MM.1S (cell line): Measurements from ENCODE around the gene CALML3.

Experiments used
- DNase-seq: peaks from one replicate; pipeline ENCODE4 v3.0.0-alpha.2; 2015
- H2AFZ ChIP-seq: fragments of 300-600 bp; sonication (generic); 2 replicates; pipeline ENCODE4 v1.6.0; 2016; ENCODE audit warnings: antibody characterized with exemption, low read length
- H3F3A ChIP-seq: fragments of 300-600 bp; sonication (generic); 2 replicates; pipeline ENCODE4 v1.6.1; 2016; ENCODE audit warnings: mild to moderate bottlenecking, antibody characterized with exemption, low read length, moderate library complexity, mixed read lengths; ENCODE audit not compliant: insufficient read depth
- H3K27ac ChIP-seq: fragments of 300-600 bp; sonication (generic); 2 replicates; pipeline ENCODE4 v1.5.1; 2016; ENCODE audit warnings: mild to moderate bottlenecking, low read length
- H3K27me3 ChIP-seq: fragments of 300-600 bp; sonication (generic); replicated peaks from 2 replicates; pipeline ENCODE4 v1.6.0; 2016; ENCODE audit warnings: low read length; ENCODE audit not compliant: insufficient read depth
- H3K36me3 ChIP-seq: fragments of 300-600 bp; sonication (generic); replicated peaks from 2 replicates; pipeline ENCODE4 v1.6.1; 2016; ENCODE audit warnings: mild to moderate bottlenecking, low read length, mixed read lengths; ENCODE audit not compliant: insufficient read depth
- H3K4me1 ChIP-seq: fragments of 300-600 bp; sonication (generic); 2 replicates; pipeline ENCODE4 v1.6.1; 2016; ENCODE audit warnings: low read length, mixed read lengths
- H3K4me2 ChIP-seq: fragments of 300-600 bp; sonication (generic); 2 replicates; pipeline ENCODE4 v1.6.0; 2016; ENCODE audit warnings: low read depth, low read length
- H3K4me3 ChIP-seq: fragments of 300-600 bp; sonication (generic); 2 replicates; pipeline ENCODE4 v1.5.1; 2016; ENCODE audit warnings: low read length, mixed read lengths
- H3K79me2 ChIP-seq: fragments of 300-600 bp; sonication (generic); 2 replicates; pipeline ENCODE4 v1.6.1; 2016; ENCODE audit warnings: mixed run types, low read length, mixed read lengths
- H3K9ac ChIP-seq: fragments of 300-600 bp; sonication (generic); 2 replicates; pipeline ENCODE4 v1.6.1; 2016; ENCODE audit warnings: low read length, mixed read lengths
- H3K9me2 ChIP-seq: fragments of 300-600 bp; sonication (generic); replicated peaks from 2 replicates; pipeline ENCODE4 v1.6.1; 2016; ENCODE audit warnings: mild to moderate bottlenecking, low read length, mixed read lengths; ENCODE audit not compliant: insufficient read depth
- H3K9me3 ChIP-seq: fragments of 300-600 bp; sonication (generic); replicated peaks from 2 replicates; pipeline ENCODE4 v1.6.1; 2016; ENCODE audit warnings: mild to moderate bottlenecking, low read length, mixed read lengths; ENCODE audit not compliant: insufficient read depth
- H4K20me1 ChIP-seq: fragments of 300-600 bp; sonication (generic); 2 replicates; pipeline ENCODE4 v1.6.1; 2016; ENCODE audit warnings: mild to moderate bottlenecking, low read length, moderate library complexity, mixed read lengths; ENCODE audit not compliant: insufficient read depth
- CTCF ChIP-seq: fragments of 300-600 bp; sonication (generic); IDR thresholded peaks from 2 replicates; pipeline ENCODE4 v1.5.1; 2016; ENCODE audit warnings: antibody characterized with exemption, low read length, mixed read lengths
- EZH2 ChIP-seq: fragments of 300-600 bp; sonication (generic); optimal IDR thresholded peaks from 2 replicates; pipeline ENCODE3; 2017; ENCODE audit warnings: low read depth, mild to moderate bottlenecking, antibody characterized with exemption, low read length, mixed read lengths
- EZH2phosphoT487 ChIP-seq: fragments of 300-600 bp; sonication (generic); IDR thresholded peaks from 2 replicates; pipeline ENCODE4 v1.6.1; 2018; ENCODE audit warnings: antibody characterized with exemption, low read length

Gene CALML3

GRCh38 chr10:5560817-5561703 is 36.3 kb downstream of the CALML3 start:
- Histone ChIP-seq H3K9me2 (no peaks in the 10 kb centered on the region), H4K20me1 (no peaks in the 10 kb centered on the region), H3K27ac (no peak overlapping the region), H3F3A (no peaks in the 10 kb centered on the region), H3K4me1 (no peaks in the 10 kb centered on the region), H3K27me3 (peaks cover 19% of the 10 kb centered on the region; the same call in 1 of the 2 replicates), H2AFZ (no peak overlapping the region), H3K79me2 (no peaks in the 10 kb centered on the region), H3K4me2 (no peak overlapping the region), H3K4me3 (no peak overlapping the region), H3K9ac (no peak overlapping the region), H3K9me3 (no peaks in the 10 kb centered on the region), H3K36me3 (no peaks in the 10 kb centered on the region)
- DNase-seq: no peak
- no peak for TF ChIP-seq EZH2phosphoT487
- no peak for TF ChIP-seq CTCF
- no peak for TF ChIP-seq EZH2

GRCh38 chr10:5561704-5562645 is 37.2 kb downstream of the CALML3 start:
- Histone ChIP-seq H3K27ac (no peak overlapping the region), H3K79me2 (no peaks in the 10 kb centered on the region), H3K27me3 (peaks cover 19% of the 10 kb centered on the region; the same call in 1 of the 2 replicates), H3F3A (no peaks in the 10 kb centered on the region), H3K9ac (no peak overlapping the region), H3K9me2 (no peaks in the 10 kb centered on the region), H3K9me3 (no peaks in the 10 kb centered on the region), H3K4me1 (no peaks in the 10 kb centered on the region), H3K4me2 (no peak overlapping the region), H3K36me3 (no peaks in the 10 kb centered on the region), H4K20me1 (no peaks in the 10 kb centered on the region), H2AFZ (no peak overlapping the region), H3K4me3 (no peak overlapping the region)
- no peak for DNase-seq
- TF ChIP-seq EZH2phosphoT487 (no peak), EZH2 (no peak), CTCF (no peak)

- Histone ChIP-seq H3K9ac (no peak overlapping the region), H3K36me3 (no peaks in the 10 kb centered on the region), H3K27ac (no peak overlapping the region)
These were observed 38.7 kb downstream of the CALML3 start for GRCh38 chr10:5563321-5563961.

More at GRCh38 chr10:5563321-5563961, 38.7 kb downstream of the CALML3 start:
- H3K9me2 ChIP-seq: no peaks in the 10 kb centered on the region
- H3K4me3 ChIP-seq: no peak overlapping the region
- TF ChIP-seq CTCF (no peak), EZH2phosphoT487 (no peak), EZH2 (no peak)
- no peak for DNase-seq
- H3F3A ChIP-seq: no peaks in the 10 kb centered on the region
- peaks cover 19% of the 10 kb centered on the region; the same call in 1 of the 2 replicates for H3K27me3 ChIP-seq
- H3K9me3 ChIP-seq: no peaks in the 10 kb centered on the region
- no peaks in the 10 kb centered on the region for H4K20me1 ChIP-seq
- H3K4me2 ChIP-seq: no peak overlapping the region
- no peaks in the 10 kb centered on the region for H3K4me1 ChIP-seq
- H2AFZ ChIP-seq: no peak overlapping the region
- H3K79me2 ChIP-seq: no peaks in the 10 kb centered on the region
